Activated T-cell treated with anti-CD3 and anti-CD28 coated beads, Interleukin-2, amount 50 U/mL, for 24 hours (primary cell): Measurements from ENCODE around the gene SVOPL.

Experiments used
- DNase-seq: peaks from one replicate; pipeline ENCODE4 v3.0.0-alpha.2; 2020
- H3K27ac Mint-ChIP-seq: 2 replicates; pipeline ENCODE4 v1.8.0; 2020; ENCODE audit warnings: mild to moderate bottlenecking, mixed read lengths
- H3K27me3 Mint-ChIP-seq: 2 replicates; pipeline ENCODE4 v1.8.0; 2020; ENCODE audit warnings: mixed read lengths
- H3K36me3 Mint-ChIP-seq: 2 replicates; pipeline ENCODE4 v1.8.0; 2020; ENCODE audit warnings: low read depth, mixed read lengths
- H3K4me1 Mint-ChIP-seq: 2 replicates; pipeline ENCODE4 v1.8.0; 2020; ENCODE audit warnings: low read depth, mixed read lengths
- H3K4me3 Mint-ChIP-seq: 2 replicates; pipeline ENCODE4 v1.8.0; 2020; ENCODE audit warnings: mild to moderate bottlenecking, moderate library complexity, mixed read lengths
- H3K9me3 Mint-ChIP-seq: 2 replicates; pipeline ENCODE4 v1.8.0; 2020; ENCODE audit warnings: mixed read lengths

The SVOPL gene

DNA sequence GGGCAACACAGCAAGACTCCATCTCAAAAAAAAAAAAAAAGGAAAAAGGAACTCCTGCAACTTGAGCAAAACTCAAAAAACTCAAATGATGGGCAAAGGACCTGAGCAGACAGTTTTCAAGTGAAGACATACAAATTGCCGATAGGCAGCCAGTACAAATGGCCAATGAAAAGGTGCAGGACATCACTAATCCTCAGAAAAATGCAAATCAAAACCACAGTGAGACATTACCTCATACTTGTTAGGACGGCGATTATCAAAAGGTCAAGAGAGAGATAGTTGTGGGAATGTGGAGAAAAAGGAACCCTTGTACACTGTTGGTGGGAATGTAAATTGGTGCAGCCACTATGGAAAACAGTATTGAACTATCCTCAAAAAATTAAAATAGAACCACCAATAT lies 16.8 kb downstream of the SVOPL start:
- H3K4me3 Mint-ChIP-seq = no peak overlapping the region
- H3K27ac Mint-ChIP-seq = no peak overlapping the region
- no peaks in the 10 kb centered on the region for H3K9me3 Mint-ChIP-seq
- DNase-seq = no peak
- no peaks in the 10 kb centered on the region for H3K36me3 Mint-ChIP-seq
- peaks cover 5% of the 10 kb centered on the region for H3K27me3 Mint-ChIP-seq
- H3K4me1 Mint-ChIP-seq = no peaks in the 10 kb centered on the region

DNA sequence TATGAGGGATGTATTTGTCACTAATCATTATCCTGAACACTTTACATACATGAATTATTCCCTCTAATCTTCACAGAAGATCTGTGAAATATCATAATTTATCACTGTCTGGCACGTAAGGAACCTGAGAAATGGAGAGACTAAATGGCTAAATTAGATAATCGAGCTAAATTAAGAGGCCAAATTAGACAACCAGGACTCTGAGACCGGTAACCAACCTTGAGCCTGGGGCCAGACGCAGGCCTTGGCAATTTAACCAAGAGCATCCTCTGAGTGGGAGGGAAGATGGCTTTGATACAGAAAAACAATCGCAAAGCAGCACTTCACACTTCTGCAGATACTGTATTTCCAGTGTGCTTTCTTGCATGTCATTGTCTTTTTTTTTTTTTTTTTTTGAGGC lies 21.4 kb downstream of the SVOPL start:
- H3K4me3 Mint-ChIP-seq = no peak overlapping the region
- no peaks in the 10 kb centered on the region for H3K4me1 Mint-ChIP-seq
- no peaks in the 10 kb centered on the region for H3K9me3 Mint-ChIP-seq
- H3K27me3 Mint-ChIP-seq = no peaks in the 10 kb centered on the region
- DNase-seq = no peak
- no peak overlapping the region for H3K27ac Mint-ChIP-seq
- no peaks in the 10 kb centered on the region for H3K36me3 Mint-ChIP-seq

DNA sequence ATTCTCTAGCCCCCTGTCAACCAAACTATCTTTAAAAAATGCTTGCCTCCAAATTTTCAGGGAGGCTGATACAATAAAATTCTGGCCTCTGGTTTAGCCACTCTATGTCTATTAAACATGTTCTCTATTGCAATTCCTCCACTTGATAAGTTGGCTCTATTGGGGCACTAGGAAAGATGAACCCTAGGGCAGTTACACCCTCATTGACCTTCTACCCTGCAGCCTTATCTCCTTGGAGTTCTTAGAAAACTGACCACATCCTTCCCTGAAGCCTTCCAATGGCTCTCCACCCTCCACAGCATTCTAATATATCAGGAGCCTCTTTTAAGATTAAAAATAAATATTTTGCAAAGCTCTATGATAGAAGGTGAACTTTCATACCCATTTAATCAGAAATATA lies 30.6 kb downstream of the SVOPL start:
- Mint-ChIP-seq H3K9me3 (no peaks in the 10 kb centered on the region), H3K4me1 (peaks cover 17% of the 10 kb centered on the region), H3K27ac (no peak overlapping the region), H3K4me3 (no peak overlapping the region), H3K27me3 (peaks cover 34% of the 10 kb centered on the region), H3K36me3 (no peaks in the 10 kb centered on the region)
- no peak for DNase-seq

DNA sequence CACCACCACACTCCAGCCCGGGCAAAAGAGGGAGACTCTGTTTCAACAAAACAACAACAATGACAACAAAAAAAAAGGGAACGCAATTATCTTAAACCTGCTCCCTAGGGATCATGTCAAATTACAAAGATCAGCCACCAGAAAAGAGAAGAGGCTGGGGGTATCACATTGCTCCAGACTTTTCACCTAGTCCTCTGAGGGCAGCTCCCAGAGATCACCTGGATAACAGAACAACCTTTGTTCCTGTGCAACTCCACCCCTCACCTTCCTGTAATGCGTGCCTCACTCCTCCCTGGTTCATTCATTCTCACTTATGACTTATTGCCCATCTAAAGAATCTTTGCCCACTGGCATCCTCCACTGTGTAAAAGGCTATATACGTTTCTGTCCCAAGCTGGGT lies 31.8 kb downstream of the SVOPL start:
- no peak for DNase-seq
- Mint-ChIP-seq H3K27ac (no peak overlapping the region), H3K9me3 (no peaks in the 10 kb centered on the region), H3K27me3 (peaks cover 43% of the 10 kb centered on the region), H3K4me3 (no peak overlapping the region), H3K36me3 (no peaks in the 10 kb centered on the region), H3K4me1 (peaks cover 20% of the 10 kb centered on the region)

DNA sequence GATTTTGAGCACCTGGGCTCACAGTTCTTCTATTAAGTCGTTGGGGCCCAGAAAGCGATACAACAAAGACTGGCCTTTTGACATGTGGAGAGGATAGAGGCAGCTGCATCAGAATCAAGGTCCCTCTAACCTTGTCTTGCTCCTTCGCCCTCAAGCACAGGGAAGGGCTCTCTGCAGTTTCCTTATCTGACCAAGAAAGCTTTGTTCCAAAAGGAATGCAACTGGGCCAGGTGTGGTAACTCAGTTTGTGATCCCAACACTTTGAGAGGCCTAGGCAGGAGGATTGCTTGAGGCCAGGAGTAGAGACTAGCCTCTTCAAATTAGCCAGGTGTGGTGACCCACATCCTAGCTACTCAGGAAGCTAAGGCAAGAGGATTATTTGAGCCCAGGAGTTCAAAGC lies 32.2 kb downstream of the SVOPL start:
- no peaks in the 10 kb centered on the region for H3K36me3 Mint-ChIP-seq
- H3K9me3 Mint-ChIP-seq = no peaks in the 10 kb centered on the region
- no peak overlapping the region for H3K4me3 Mint-ChIP-seq
- no peak for DNase-seq
- peaks cover 20% of the 10 kb centered on the region for H3K4me1 Mint-ChIP-seq
- no peak overlapping the region for H3K27ac Mint-ChIP-seq
- H3K27me3 Mint-ChIP-seq = peaks cover 47% of the 10 kb centered on the region

DNA sequence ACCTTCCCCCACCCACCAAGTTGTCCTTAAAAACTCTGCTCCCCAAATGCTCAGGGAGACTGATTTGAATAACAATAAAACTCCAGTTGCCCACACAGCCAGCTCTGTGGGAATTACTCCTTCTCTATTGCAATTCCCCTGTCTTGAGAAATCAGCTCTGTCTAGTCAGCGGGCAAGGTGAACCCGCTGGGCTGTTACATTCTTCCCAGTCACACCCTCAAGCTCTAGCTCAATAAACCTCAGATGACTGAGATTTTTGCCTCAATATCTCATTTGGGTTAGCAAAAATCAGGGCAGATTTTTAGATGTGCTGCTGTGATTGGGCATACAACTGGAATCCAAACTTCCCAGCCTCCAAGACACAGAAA lies 32.9 kb downstream of the SVOPL start:
- H3K4me3 Mint-ChIP-seq = no peak overlapping the region
- H3K27ac Mint-ChIP-seq = no peak overlapping the region
- H3K4me1 Mint-ChIP-seq = peaks cover 22% of the 10 kb centered on the region
- H3K36me3 Mint-ChIP-seq = no peaks in the 10 kb centered on the region
- no peak for DNase-seq
- peaks cover 54% of the 10 kb centered on the region for H3K27me3 Mint-ChIP-seq
- H3K9me3 Mint-ChIP-seq = no peaks in the 10 kb centered on the region

DNA sequence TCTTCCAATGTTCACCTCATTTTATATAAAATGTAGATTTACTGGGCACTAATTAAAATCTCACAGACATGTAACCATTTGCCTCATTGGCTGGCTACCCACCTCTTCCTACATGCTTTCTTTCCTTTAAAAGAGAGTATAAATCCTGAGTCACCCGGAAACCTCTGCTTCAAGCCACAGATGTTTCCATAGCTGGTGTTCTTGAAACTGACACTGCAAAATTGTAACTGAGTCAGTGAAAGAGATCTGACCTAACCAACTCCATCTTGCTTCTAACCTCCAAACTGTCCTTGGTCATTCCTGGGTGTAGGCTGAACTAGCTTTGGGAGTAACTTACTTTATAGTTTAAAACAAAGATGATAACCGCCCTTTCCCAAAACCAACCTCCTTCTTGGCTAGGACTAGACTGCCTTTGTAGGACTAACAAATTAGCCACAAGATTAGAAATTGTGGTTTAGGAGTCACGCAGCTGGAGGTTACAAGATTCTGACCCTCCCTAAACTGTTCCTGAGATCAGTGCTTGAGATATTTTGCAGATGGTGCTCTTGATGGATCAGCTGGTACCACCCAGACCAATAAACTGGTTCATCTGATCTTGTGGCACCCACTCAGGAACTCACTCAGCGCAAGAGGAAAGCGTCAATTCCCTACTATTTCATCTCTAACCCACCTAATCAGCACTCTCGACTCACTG lies 33.5 kb downstream of the SVOPL start:
- Mint-ChIP-seq H3K4me1 (peaks cover 22% of the 10 kb centered on the region), H3K36me3 (no peaks in the 10 kb centered on the region), H3K27ac (no peak overlapping the region), H3K27me3 (peaks cover 57% of the 10 kb centered on the region), H3K4me3 (no peak overlapping the region), H3K9me3 (no peaks in the 10 kb centered on the region)
- DNase-seq = no peak

DNA sequence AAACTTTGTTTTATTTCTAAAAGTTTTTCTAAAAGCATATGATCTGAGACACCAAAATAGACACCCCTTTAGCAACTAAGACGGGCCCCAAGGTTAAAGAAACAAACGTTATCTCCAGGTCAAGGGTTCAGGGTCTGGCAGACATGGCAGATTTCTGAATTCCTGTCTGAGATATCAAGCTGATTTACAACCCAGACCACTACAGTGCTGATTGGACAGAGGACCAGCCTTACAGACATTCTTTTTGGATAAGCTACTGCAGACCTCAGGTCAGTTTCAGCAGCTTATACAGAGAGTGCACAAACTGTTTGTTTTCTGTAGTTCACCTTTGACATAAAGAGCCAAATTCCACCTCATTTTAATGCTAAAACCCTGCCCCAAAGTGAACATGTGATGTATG lies 34.8 kb downstream of the SVOPL start:
- DNase-seq = no peak
- no peaks in the 10 kb centered on the region for H3K36me3 Mint-ChIP-seq
- no peaks in the 10 kb centered on the region for H3K9me3 Mint-ChIP-seq
- no peak overlapping the region for H3K27ac Mint-ChIP-seq
- peaks cover 57% of the 10 kb centered on the region for H3K27me3 Mint-ChIP-seq
- no peak overlapping the region for H3K4me3 Mint-ChIP-seq
- H3K4me1 Mint-ChIP-seq = peaks cover 22% of the 10 kb centered on the region

DNA sequence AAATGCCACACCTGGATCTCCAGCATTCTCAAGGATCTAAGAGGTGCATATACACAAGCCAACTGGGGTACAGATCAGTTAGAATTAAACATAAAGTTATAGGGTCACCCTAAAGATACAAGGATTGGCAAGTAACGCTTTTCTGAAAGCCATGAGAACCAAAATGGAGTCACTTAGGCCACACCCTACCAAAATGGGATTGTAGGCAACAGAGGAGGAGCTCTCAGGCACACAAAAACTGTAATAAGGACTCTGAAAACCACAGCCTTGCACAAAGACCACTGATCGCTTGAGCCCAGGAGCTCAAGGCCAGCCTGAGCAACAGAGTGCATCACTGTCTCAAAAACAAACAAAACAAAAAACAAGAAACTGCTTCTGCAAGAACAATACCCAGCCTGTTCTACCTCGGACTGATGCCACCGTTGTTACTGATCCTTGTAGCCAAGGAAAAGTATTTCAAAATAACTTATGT lies 35.5 kb downstream of the SVOPL start:
- Mint-ChIP-seq H3K9me3 (no peaks in the 10 kb centered on the region), H3K4me3 (no peak overlapping the region), H3K4me1 (peaks cover 22% of the 10 kb centered on the region), H3K27ac (no peak overlapping the region), H3K36me3 (no peaks in the 10 kb centered on the region), H3K27me3 (peaks cover 57% of the 10 kb centered on the region)
- DNase-seq = no peak

DNA sequence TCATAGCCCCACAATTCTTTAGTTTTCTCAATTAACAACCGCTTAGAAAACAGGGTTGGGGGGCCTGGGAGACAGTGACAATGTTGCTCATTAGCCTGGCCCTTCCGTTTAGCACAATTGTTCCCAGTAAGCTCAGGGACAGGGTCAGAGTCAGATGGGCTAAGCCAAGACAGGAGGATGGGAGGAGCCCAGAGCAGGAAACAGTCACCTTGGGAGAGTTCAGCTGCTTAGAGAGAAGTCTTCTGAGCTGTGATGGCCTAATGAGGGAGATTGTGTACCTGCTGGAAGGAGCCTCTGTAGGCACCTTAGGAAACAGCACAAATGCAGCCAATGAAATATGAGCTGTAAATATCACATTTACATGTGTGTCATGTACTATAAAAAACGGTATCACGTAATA lies 35.9 kb downstream of the SVOPL start:
- peak overlapping the region; percentile 15 for H3K4me3 Mint-ChIP-seq
- H3K4me1 Mint-ChIP-seq = peaks cover 22% of the 10 kb centered on the region
- peaks cover 57% of the 10 kb centered on the region for H3K27me3 Mint-ChIP-seq
- H3K9me3 Mint-ChIP-seq = no peaks in the 10 kb centered on the region
- no peak for DNase-seq
- no peak overlapping the region for H3K27ac Mint-ChIP-seq
- H3K36me3 Mint-ChIP-seq = no peaks in the 10 kb centered on the region

DNA sequence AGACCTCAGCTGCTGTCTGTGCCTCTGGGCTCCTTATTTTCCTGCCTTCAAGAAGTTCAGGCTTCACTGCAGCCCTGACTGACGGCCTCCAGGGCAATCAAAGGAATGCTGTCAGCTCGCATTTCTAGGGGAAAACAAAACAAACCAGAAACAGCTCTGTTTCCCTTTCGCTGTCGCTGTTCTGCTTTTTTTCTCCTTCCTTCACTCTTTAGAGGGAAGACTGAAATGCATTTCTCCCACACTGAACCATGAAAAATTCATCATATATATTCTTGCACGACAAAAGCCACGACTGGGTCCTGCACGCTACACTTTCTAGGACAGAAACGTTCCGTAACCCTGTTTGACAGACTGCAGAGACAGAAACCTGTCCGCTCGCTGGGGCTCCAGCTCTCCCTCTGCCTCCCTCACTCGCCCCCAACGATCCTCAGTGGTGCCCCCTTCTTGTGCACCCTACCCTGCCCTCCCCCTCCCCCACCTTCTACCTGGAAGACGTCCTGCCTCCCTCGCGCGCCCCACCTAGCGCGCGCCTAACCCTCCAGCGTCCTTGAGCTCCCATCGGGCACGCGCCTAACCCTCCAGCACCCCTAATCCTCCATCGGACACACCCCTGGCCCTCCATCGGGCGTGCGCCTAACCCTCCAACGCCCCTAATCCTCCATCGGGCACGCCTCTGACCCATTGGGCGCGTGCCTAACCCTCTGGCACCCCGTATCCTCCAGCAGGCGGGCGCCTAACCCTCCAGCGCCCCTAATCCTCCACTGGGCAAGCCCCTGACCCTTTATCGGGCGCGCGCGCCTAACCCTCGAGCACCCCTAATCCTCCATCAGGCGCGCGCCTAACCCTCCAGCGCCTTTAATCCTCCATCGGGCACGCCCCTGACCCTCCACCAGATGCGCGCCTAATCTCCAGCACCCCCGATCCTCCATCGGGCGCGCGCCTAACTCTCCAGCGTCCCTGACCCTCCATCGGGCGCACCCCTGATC lies 37.1 kb downstream of the SVOPL start:
- H3K27ac Mint-ChIP-seq = no peak overlapping the region
- H3K4me1 Mint-ChIP-seq = peaks cover 22% of the 10 kb centered on the region
- H3K9me3 Mint-ChIP-seq = no peaks in the 10 kb centered on the region
- H3K36me3 Mint-ChIP-seq = no peaks in the 10 kb centered on the region
- peaks cover 56% of the 10 kb centered on the region for H3K27me3 Mint-ChIP-seq
- DNase-seq = no peak
- peak overlapping the region; percentile 63 for H3K4me3 Mint-ChIP-seq

DNA sequence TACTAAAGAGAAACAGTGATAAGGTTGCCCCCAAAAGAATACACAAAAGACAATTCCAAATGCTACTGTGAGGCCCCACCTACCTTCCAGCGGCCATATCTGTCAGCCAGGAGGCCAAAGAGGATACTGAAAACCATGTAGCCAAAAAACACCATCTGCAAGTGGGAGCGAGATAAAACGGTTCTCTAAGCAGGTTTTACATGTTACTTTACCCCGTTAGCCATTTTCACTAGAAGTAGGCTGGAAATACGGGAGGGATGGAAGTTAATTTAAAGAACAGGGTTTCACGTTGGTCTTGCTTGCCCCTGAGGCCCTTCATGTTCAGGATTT lies 38.2 kb downstream of the SVOPL start:
- peaks cover 45% of the 10 kb centered on the region for H3K27me3 Mint-ChIP-seq
- no peak overlapping the region for H3K27ac Mint-ChIP-seq
- H3K9me3 Mint-ChIP-seq = no peaks in the 10 kb centered on the region
- H3K4me3 Mint-ChIP-seq = no peak overlapping the region
- peaks cover 19% of the 10 kb centered on the region for H3K4me1 Mint-ChIP-seq
- no peak for DNase-seq
- no peaks in the 10 kb centered on the region for H3K36me3 Mint-ChIP-seq

DNA sequence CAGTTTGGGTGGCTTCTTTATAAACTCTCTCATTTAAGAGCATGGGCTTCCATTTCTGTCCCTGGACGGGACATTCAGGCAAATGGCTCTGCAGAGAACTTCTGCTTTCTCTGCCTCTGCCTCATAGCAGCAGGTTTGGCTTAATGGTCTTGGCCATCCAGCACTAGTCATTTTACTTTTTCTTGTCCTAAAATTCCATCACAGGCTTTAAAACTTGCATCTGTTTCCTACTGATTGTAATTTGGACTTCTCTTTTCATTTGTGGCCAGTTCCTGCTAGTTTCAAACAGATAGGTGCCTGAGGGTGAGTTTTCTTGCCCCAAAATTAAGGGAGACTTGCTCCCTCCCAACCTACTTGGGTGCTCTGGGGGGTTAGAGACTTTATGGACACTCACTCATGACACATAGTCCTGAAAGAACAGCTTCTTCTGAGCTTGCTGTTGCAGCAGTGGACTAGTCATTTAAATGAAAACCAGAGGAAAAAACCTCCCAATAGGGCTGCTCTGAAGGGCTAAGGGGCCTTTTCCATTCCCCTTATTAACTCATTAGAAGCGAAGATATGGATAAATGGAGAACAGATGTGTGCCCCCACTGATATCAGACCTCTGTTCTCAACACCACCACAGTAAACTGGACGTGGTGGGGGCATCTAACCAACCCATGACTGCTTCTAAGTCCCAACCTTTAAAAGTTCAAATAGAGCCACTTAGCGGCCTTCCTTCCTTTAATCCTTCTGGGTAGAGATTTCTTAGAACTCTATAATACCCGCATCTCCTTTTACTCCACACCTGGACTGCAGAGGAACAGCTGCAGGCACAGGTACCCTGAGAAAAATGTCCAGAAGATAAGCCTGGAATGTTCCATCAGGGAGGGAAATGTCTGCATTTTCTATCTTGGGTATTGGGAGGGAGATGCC lies 38.8 kb downstream of the SVOPL start:
- Mint-ChIP-seq H3K27ac (no peak overlapping the region), H3K9me3 (no peaks in the 10 kb centered on the region), H3K27me3 (peaks cover 39% of the 10 kb centered on the region), H3K4me1 (peaks cover 13% of the 10 kb centered on the region), H3K36me3 (no peaks in the 10 kb centered on the region), H3K4me3 (no peak overlapping the region)
- DNase-seq = no peak

DNA sequence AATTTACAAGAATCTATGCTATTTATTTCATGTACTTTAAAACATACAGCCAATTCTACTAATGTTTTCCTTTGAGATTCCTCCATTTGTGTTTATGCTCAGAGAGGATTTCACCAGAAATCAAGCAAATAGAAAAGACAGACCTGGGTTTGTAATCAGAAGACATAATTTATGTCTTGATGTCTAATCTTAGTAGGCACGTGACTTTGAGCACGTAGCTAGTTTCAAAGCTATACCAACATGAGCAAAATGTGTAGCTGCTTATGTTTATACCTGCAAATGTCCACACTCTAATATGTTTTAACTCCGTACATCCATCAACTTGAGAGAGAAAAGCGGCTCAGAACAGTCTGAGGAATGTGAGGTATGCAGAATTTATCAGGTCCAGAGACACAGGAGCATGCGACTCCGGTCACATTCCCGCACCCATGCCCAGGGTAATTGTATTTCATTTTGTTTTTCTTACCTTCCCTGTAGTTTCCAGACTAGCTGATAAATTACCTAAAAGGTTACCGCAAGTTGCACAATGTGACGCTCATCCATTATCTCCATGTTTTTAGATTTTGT lies 40.0 kb downstream of the SVOPL start:
- no peak for DNase-seq
- Mint-ChIP-seq H3K4me1 (peaks cover 5% of the 10 kb centered on the region), H3K36me3 (no peaks in the 10 kb centered on the region), H3K27ac (no peak overlapping the region), H3K9me3 (no peaks in the 10 kb centered on the region), H3K4me3 (no peak overlapping the region), H3K27me3 (peaks cover 32% of the 10 kb centered on the region)
